ENCODE measurements around the gene CPN2.

CPN2 gene

DNA sequence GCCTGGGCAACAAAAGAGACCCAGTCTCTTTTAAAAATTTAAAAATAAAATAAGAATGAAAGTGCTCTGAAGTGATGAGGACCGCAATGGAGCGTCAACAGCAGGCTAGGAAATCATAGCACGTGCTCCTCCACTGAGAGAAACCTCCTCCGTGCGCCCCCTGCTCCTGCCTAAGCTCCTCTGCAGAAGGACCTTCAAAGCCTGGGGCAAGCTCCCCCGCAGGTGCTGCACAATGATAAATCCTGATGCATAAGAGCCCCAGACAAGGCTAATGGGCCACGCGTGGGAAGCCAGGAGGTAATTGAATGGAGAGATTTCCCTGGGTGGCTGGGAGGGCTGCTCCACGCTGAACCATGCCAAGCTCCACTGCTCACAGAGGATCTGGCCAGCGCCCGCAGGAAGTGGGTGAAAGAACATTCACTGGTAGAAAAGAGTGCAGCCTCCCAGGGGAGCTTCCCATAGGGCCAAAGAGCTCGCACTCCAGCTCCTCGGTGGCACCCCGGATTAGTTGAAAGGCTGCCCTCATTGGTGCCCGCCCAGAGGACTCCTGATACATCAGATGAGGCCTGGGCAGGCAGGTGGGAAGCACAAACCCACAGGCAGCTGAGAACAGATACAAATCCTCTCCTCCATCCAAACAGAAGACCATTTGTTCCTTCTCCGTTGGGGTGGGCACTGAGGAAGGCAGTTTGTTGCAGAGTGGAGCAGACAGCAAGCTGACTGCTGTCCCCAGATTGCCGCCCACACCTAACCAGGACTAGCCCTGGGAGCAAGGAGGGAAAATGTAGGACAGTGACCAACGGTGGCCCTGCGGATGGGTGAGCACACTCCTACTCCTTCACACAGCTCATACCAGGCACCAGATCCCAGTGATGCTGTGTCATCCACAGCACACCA lies 52.5 kb downstream of the CPN2 start:
- DNase-seq (ENCODE audit: low read depth in 3 of 3, low spot score in 1 of 3) = no peak

DNA sequence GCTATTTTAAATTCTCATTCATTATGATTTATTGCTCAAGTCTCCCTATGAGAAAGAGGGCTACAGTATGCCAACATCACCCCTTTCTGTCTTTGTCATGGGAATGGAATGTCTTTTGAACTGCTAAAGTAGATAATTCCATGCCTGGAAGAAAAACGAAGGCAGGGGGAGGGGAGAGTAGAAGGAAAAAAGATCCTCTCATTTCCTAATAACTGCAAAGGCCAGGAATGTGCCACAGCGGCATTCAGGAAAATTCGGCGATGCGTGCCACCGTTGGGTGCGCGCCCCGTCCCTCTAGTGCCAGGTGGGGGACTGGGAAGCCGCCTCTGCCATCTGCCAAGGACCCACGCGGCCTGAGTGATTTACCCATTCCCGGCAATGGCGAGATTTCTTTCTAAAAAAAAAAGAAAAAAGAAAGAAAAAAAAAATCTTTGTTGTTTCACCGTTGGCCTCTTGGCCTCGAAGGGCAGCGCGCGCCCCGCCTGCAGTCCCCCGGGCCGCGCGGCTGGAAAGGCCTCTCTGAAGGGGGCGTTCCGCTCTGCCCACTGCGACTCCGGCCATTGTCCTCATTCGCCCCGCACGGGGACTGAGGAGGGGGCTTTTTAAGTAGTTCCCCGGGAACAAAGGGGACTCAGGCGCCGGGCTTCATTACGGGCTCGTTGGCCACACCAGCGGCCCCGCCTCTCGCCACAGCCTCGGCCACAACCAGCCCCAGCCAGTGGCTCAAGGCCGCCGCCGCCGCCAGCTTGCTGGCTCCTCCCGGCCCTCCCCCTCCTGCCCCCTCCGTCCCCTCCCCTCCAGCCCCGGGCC lies 54.5 kb downstream of the CPN2 start:
- no peak for DNase-seq (ENCODE audit: low read depth in 3 of 3, low spot score in 1 of 3)

DNA sequence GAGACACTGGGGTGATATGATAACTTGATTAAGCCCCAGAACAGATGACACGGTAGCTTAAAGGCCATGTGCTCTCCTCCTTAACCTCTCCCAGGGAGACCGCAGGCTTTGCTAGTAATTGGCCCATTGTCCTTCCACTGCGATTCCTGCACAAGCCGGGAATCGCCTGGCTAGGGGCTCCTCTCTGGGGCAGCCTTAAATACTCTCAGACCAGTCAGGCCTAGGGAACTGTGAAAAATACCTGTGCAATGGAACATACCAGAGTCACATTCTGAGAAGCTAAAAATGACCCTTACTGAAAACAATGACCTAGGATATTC lies 56.3 kb downstream of the CPN2 start:
- no peak for DNase-seq (ENCODE audit: low read depth in 3 of 3, low spot score in 1 of 3)

DNA sequence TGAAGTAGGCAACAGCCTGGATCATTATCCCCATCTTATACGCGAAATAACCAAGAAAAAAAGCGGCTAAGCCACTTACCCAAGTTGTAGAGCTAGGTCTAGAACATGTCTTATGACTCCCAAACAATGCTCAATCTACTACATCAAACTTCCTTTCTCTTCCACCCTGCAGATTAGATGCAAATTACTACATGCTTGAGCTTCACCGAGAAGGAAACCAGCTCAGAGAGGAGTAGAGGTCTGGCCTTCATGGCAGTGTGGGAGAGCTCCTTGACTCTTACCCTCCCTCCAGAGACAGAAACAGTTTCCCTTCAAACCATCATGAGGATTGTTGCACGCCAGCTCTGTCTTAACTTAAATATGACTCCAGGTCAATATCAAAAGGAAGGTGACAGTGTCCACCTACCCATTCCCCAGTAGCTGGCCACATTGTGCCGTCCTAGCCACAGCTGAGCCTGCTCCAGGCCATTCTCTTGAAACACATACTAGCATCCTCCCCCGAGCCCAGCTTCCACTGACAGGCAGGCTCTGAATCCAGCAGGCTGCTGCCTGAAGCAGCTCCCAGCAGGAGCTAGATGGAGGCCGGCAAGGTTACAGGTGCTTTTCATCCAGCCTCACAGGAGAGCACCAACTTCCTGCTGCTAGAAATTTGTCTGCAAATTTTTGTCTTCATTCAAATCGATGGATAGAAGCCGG lies 56.8 kb downstream of the CPN2 start:
- no peak for DNase-seq (ENCODE audit: low read depth in 3 of 3, low spot score in 1 of 3)

DNA sequence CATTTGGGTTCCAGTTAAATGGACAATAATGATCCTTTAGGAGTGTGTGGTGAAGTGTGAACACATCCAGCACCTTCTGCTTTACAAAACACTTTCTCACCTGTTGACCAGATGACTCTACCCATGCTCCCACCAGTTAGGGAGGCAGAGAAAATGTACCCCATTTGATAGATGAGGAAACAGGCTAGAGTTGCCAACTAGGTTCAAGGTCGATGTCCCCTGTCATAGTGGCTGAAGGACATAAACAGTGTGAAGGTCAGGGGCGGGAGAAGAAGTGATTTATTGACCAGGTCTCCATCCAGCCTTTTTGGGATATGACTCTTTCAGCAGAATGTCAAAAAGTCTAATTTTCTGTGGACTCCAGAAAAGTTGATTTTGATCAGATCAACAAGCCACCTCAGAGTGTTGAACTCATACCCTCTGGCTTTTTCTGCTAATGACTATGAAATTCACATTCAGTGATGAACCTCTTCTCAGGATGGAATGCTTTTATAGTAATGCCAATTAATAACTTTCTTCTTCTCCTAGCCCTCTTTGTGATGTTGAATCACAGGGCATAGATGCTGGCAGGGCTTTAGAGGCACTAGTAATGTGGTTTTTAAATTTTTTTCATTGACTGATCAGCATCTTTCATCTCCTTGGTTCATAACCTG lies 57.5 kb downstream of the CPN2 start:
- DNase-seq (ENCODE audit: low read depth in 3 of 3, low spot score in 1 of 3) = no peak

DNA sequence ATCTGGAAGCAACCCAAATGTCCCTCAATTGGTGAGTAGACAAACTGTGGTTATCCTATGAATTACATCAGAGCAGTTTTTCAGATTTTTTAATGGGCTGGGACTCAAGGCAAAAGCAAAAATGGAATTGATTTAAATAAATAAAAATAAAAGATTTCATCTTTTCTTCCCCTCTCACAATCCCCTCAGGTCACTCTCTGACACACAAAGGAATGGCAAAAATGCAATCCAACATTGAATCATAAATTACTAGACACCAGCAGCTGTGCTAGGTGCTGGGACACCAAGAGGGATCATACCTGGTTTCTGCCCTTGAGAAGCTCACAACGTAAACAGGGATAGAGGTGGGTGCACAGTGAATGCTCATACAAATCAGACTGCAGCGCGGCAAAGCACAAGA lies 58.8 kb downstream of the CPN2 start:
- no peak for DNase-seq (ENCODE audit: low read depth in 3 of 3, low spot score in 1 of 3)
